COR-L47 (cell line): ENCODE measurements around the gene CTDNEP1.

Experiments
- DNase-seq: peaks from one replicate; lab custom pipeline; 2025; lab: John Stamatoyannopoulos, UW

Gene CTDNEP1

GRCh38 chr17:7215136-7215638 lies 36.3 kb downstream of the CTDNEP1 start:
- no peak for DNase-seq

- peak; percentile 95 for DNase-seq
Observed at GRCh38 chr17:7214300-7215135, 37.0 kb downstream of the CTDNEP1 start.

- DNase-seq = peak; percentile 89
Observed at GRCh38 chr17:7213895-7214299, 37.6 kb downstream of the CTDNEP1 start.

- DNase-seq = no peak
Observed at GRCh38 chr17:7211491-7212273, 39.9 kb downstream of the CTDNEP1 start.

- DNase-seq = no peak
Observed at GRCh38 chr17:7208754-7209460, 42.6 kb downstream of the CTDNEP1 start.

- DNase-seq = no peak
Observed at GRCh38 chr17:7208027-7208571, 43.4 kb downstream of the CTDNEP1 start.

- no peak for DNase-seq
Observed at GRCh38 chr17:7207120-7208001, 44.2 kb downstream of the CTDNEP1 start.

- DNase-seq = no peak
Observed at GRCh38 chr17:7205561-7205960, 46.0 kb downstream of the CTDNEP1 start.

GRCh38 chr17:7204828-7205461 lies 46.6 kb downstream of the CTDNEP1 start:
- peak; percentile 88 for DNase-seq

- no peak for DNase-seq
Observed at GRCh38 chr17:7204336-7204735, 47.2 kb downstream of the CTDNEP1 start.

GRCh38 chr17:7203391-7203790 lies 48.1 kb downstream of the CTDNEP1 start:
- DNase-seq = no peak

- no peak for DNase-seq
Observed at GRCh38 chr17:7196651-7197401, 54.7 kb downstream of the CTDNEP1 start.

GRCh38 chr17:7195971-7196370 lies 55.6 kb downstream of the CTDNEP1 start:
- DNase-seq = no peak
